ENCODE results near the gene LCN10. TPM values are rescaled to one million over a fixed set of nuclear protein-coding genes. Genes with fewer than 3 reads are reported as not detected.

The LCN10 gene
- total and polyA plus RNA-seq, 2 of the 13 experiments (the other 11 are each of a cell fraction or from before 2014, with no cell fraction given), result 0.53 to 0.61 TPM

DNA sequence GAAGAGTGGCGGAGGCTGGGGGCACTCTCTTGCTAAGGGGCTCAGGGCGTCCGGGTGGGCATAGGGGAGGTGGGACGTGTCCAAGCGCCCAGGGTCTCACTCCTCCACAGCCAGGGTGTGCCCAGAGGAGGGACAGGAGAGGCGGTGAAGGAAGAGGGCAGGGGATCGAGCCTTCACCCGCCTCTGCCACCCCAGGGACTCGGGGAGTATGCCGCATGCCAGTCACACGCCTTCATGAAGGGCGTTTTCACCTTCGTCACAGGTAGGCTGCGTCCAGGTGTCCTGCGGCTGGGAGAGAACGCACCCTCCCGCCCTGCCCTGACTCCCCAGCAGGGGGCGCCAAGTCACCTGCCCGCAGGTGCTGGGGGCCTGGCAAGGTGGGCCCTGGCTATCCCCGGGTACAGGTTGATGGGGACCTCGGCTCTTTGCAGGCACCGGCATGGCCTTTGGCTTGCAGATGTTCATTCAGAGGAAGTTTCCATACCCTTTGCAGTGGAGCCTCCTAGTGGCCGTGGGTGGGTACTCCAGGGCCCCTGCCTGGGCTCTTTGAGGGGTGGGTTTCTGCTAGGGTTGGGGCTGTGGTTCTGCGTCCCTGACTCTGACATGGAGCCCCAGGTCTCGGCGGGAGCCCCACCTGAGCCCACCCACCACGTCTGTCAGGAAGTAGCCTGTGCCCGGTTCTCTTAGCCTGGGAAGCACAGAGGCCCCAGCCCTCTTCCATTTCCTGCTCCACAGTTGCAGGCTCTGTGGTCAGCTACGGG is 49.0 kb upstream of the LCN10 start (continued):
- TF ChIP-seq ZHX2 (IDR thresholded peaks at IDR 0.05; ENCODE audit: low read depth), result no peak
- no peak for TF ChIP-seq ZHX2 (CRISPR knock-in tag; IDR thresholded peaks at IDR 0.05; ENCODE audit: borderline replicate concordance)
- no peak; the same call in 1 of the 2 replicates for TF ChIP-seq MXD1 (CRISPR knock-in tag; IDR thresholded peaks at IDR 0.05)
- TF ChIP-seq ZNF766 (CRISPR knock-in tag; IDR thresholded peaks at IDR 0.05; ENCODE audit: borderline replicate concordance), result no peak
- TF ChIP-seq ZNF878 (CRISPR knock-in tag; IDR thresholded peaks at IDR 0.05), result no peak
- peak; percentile 81; the same call in 1 of the 2 replicates for TF ChIP-seq HES4 (CRISPR knock-in tag; IDR thresholded peaks at IDR 0.05; ENCODE audit: borderline replicate concordance)
- peak; percentile 83; the same call in 1 of the 2 replicates for TF ChIP-seq ZNF232 (CRISPR knock-in tag; IDR thresholded peaks at IDR 0.05; ENCODE audit: borderline replicate concordance)
- no peak for TF ChIP-seq RORA (CRISPR knock-in tag; IDR thresholded peaks at IDR 0.05)
- TF ChIP-seq, protein P1, sequence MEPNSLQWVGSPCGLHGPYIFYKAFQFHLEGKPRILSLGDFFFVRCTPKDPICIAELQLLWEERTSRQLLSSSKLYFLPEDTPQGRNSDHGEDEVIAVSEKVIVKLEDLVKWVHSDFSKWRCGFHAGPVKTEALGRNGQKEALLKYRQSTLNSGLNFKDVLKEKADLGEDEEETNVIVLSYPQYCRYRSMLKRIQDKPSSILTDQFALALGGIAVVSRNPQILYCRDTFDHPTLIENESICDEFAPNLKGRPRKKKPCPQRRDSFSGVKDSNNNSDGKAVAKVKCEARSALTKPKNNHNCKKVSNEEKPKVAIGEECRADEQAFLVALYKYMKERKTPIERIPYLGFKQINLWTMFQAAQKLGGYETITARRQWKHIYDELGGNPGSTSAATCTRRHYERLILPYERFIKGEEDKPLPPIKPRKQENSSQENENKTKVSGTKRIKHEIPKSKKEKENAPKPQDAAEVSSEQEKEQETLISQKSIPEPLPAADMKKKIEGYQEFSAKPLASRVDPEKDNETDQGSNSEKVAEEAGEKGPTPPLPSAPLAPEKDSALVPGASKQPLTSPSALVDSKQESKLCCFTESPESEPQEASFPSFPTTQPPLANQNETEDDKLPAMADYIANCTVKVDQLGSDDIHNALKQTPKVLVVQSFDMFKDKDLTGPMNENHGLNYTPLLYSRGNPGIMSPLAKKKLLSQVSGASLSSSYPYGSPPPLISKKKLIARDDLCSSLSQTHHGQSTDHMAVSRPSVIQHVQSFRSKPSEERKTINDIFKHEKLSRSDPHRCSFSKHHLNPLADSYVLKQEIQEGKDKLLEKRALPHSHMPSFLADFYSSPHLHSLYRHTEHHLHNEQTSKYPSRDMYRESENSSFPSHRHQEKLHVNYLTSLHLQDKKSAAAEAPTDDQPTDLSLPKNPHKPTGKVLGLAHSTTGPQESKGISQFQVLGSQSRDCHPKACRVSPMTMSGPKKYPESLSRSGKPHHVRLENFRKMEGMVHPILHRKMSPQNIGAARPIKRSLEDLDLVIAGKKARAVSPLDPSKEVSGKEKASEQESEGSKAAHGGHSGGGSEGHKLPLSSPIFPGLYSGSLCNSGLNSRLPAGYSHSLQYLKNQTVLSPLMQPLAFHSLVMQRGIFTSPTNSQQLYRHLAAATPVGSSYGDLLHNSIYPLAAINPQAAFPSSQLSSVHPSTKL (CRISPR knock-in tag; IDR thresholded peaks at IDR 0.05), result no peak
- TF ChIP-seq DR1 (CRISPR knock-in tag; IDR thresholded peaks at IDR 0.05), result no peak
- TF ChIP-seq IKZF4 (CRISPR knock-in tag; IDR thresholded peaks at IDR 0.05; ENCODE audit: borderline replicate concordance, low read depth, not compliant biosample characterization), result no peak
- no peak for TF ChIP-seq TAF15 (IDR thresholded peaks at IDR 0.05; ENCODE audit: low read depth, low read length, poor library complexity, severe bottlenecking)
- TF ChIP-seq, protein P2, sequence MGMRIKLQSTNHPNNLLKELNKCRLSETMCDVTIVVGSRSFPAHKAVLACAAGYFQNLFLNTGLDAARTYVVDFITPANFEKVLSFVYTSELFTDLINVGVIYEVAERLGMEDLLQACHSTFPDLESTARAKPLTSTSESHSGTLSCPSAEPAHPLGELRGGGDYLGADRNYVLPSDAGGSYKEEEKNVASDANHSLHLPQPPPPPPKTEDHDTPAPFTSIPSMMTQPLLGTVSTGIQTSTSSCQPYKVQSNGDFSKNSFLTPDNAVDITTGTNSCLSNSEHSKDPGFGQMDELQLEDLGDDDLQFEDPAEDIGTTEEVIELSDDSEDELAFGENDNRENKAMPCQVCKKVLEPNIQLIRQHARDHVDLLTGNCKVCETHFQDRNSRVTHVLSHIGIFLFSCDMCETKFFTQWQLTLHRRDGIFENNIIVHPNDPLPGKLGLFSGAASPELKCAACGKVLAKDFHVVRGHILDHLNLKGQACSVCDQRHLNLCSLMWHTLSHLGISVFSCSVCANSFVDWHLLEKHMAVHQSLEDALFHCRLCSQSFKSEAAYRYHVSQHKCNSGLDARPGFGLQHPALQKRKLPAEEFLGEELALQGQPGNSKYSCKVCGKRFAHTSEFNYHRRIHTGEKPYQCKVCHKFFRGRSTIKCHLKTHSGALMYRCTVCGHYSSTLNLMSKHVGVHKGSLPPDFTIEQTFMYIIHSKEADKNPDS (CRISPR knock-in tag; IDR thresholded peaks at IDR 0.05), result peak; percentile 67; the same call in 1 of the 2 replicates
